ENCODE results near the gene AMOTL1. TPM values are rescaled to one million over a fixed set of nuclear protein-coding genes. Genes with fewer than 3 reads are reported as not detected.
A peak's percentile ranks its signal among the peaks of the same experiment; 100 is the strongest.

The AMOTL1 gene
- total RNA-seq, 1 experiment from 2014 or later, result 32.6 TPM

- TF ChIP-seq EZH2phosphoT487 (IDR thresholded peaks at IDR 0.05; ENCODE audit: borderline replicate concordance, low read length) (no peak), EZH2 (IDR thresholded peaks at IDR 0.05; ENCODE audit: low read length, unreplicated experiment) (no peak), CTCF (conservative IDR thresholded peaks at IDR 0.05; ENCODE audit: low read depth, low read length) (peak; percentile 65)
- H3K9me3 ChIP-seq (ENCODE audit: low read length), result no peaks in the 10 kb centered on the region
- H4K20me1 ChIP-seq (ENCODE audit: low read length), result no peaks in the 10 kb centered on the region
- no peaks in the 10 kb centered on the region for H3K36me3 ChIP-seq (ENCODE audit: low read depth, low read length)
- H3K4me1 ChIP-seq (ENCODE audit: insufficient read depth, low read length), result peaks cover 51% of the 10 kb centered on the region
- peak overlapping the region; percentile 94 for H3K4me2 ChIP-seq (ENCODE audit: low read length)
- TSS peak; percentile 35 for BruUV-seq (replicated peaks)
- peak overlapping the region; percentile 73 for H3K9ac ChIP-seq (ENCODE audit: low read length)
- intact Hi-C loops (cut with micrococcal nuclease), result loop anchor here (1.0 to 2.0 kb wide), 2 partner anchors 28 to 118 kb away; partner anchors contain the start of gene AMOTL1
- H3K4me3 ChIP-seq (ENCODE audit: low read length), result peak overlapping the region; percentile 76
- ChIA-PET POLR2A (ENCODE audit: unreplicated experiment) (interaction anchor here (0.6 kb wide), 2 partner anchors 29 to 366 kb away, joined by 3 to 8 read pairs; no protein-coding TSS in a partner anchor), CTCF (interaction anchor here (0.6 to 2.5 kb wide), 5 partner anchors 13 to 118 kb away, joined by 3 to 17 read pairs (median 4); no protein-coding TSS in a partner anchor)
- no peaks in the 10 kb centered on the region for H3K27me3 ChIP-seq (ENCODE audit: low read length)
- peak overlapping the region; percentile 92 for H2AFZ ChIP-seq (ENCODE audit: low read length)
- H3F3A ChIP-seq (ENCODE audit: low read length, unreplicated experiment), result peaks cover 14% of the 10 kb centered on the region
- ATAC-seq, result peak; percentile 46
- 0 out of 2 replicates have a peak, but pooled peaks cover 6% of the 10 kb centered on the region for H3K79me2 ChIP-seq (ENCODE audit: low read length)
- H3K9me2 ChIP-seq (replicated peaks; ENCODE audit: low read length), result no peaks in the 10 kb centered on the region
- peak; percentile 87 for DNase-seq
- H3K27ac ChIP-seq (ENCODE audit: low read length), result peak overlapping the region; percentile 6; the same call in 1 of the 2 replicates
These were observed 27.0 kb upstream of the AMOTL1 start for GRCh38 chr11:94741022-94741679.

- Histone ChIP-seq H3K9me3 (ENCODE audit: low read length) (no peaks in the 10 kb centered on the region), H3K9me2 (replicated peaks; ENCODE audit: low read length) (no peaks in the 10 kb centered on the region), H2AFZ (ENCODE audit: low read length) (no peak overlapping the region), H3K79me2 (ENCODE audit: low read length) (0 out of 2 replicates have a peak, but pooled peaks cover 6% of the 10 kb centered on the region), H3K9ac (ENCODE audit: low read length) (no peak overlapping the region), H3K27ac (ENCODE audit: low read length) (no peak overlapping the region), H3K4me1 (ENCODE audit: insufficient read depth, low read length) (peaks cover 52% of the 10 kb centered on the region), H4K20me1 (ENCODE audit: low read length) (no peaks in the 10 kb centered on the region), H3K27me3 (ENCODE audit: low read length) (no peaks in the 10 kb centered on the region), H3K36me3 (ENCODE audit: low read depth, low read length) (no peaks in the 10 kb centered on the region), H3F3A (ENCODE audit: low read length, unreplicated experiment) (peaks cover 10% of the 10 kb centered on the region), H3K4me2 (ENCODE audit: low read length) (0 out of 2 replicates have a peak overlapping the region, but pooled peaks have one; percentile 94), H3K4me3 (ENCODE audit: low read length) (no peak overlapping the region)
- ChIA-PET CTCF (interaction anchor here (0.6 to 2.5 kb wide), 4 partner anchors 10 to 119 kb away, joined by 3 to 17 read pairs (median 5); no protein-coding TSS in a partner anchor), POLR2A (ENCODE audit: unreplicated experiment) (no interaction called here)
- no peak for TF ChIP-seq EZH2phosphoT487 (IDR thresholded peaks at IDR 0.05; ENCODE audit: borderline replicate concordance, low read length)
- no peak for TF ChIP-seq EZH2 (IDR thresholded peaks at IDR 0.05; ENCODE audit: low read length, unreplicated experiment)
- no peak for TF ChIP-seq CTCF (conservative IDR thresholded peaks at IDR 0.05; ENCODE audit: low read depth, low read length)
- no peak for ATAC-seq
- BruUV-seq (replicated peaks), result no TSS peak
- DNase-seq, result no peak
- intact Hi-C loops (cut with micrococcal nuclease), result no loop called here
These were observed 25.5 kb upstream of the AMOTL1 start for GRCh38 chr11:94742665-94743064.
